Panc1 (cell line): ENCODE data around the gene F3. TPM values are rescaled to one million over a fixed set of nuclear protein-coding genes. Genes with fewer than 3 reads are reported as not detected.
"Not testable (repeated sequence)": the region's sequence is repeated elsewhere in the genome, so short reads cannot be mapped to it uniquely, and the experiment has no call there.

Experiments used
- ATAC-seq: fragments of 200-7000 bp; cut with Tn5 transposase; 2 replicates; pipeline ENCODE4 v1.9.1; 2020; ENCODE audit warnings: mild to moderate bottlenecking, moderate library complexity
- BruUV-seq: library from RNA; stranded (reverse); fragments of 400-500 nt; replicated peaks from 2 replicates; lab custom pipeline; 2021; lab: Mats Ljungman, UMichigan
- CTCF ChIA-PET: fragments of 300-600 bp; sonication (Branson Sonifier 250); formaldehyde crosslinking; loops from one replicate; lab custom pipeline; 2022; ENCODE audit warnings: antibody characterized with exemption; lab: Charles Lee
- POLR2A ChIA-PET: fragments of 300-600 bp; sonication (Branson Sonifier 250); formaldehyde crosslinking; loops from one replicate; lab custom pipeline; 2022; ENCODE audit warnings: antibody characterized with exemption; lab: Charles Lee
- DNase-seq: peaks from one replicate; pipeline ENCODE4 v3.0.0-alpha.2; 2010; ENCODE audit warnings: low read depth, low spot score
- H3K27ac ChIP-seq: 2 replicates; pipeline ENCODE4 v1.5.1; 2011; ENCODE audit warnings: mild to moderate bottlenecking, low read length, inconsistent platforms
- H3K27me3 ChIP-seq: fragments of 200-500 bp; sonication (Bioruptor generic); 2 replicates; pipeline ENCODE4 v1.6.0; 2014; ENCODE audit warnings: low read length, inconsistent platforms; ENCODE audit not compliant: control insufficient read depth, insufficient read depth
- H3K36me3 ChIP-seq: fragments of 200-500 bp; sonication (Bioruptor generic); 2 replicates; pipeline ENCODE4 v1.5.1; 2014; ENCODE audit warnings: inconsistent platforms, mild to moderate bottlenecking, low read length, moderate library complexity; ENCODE audit not compliant: control insufficient read depth, insufficient read depth
- H3K4me1 ChIP-seq: 2 replicates; pipeline ENCODE4 v1.5.1; 2011; ENCODE audit warnings: inconsistent platforms, mild to moderate bottlenecking, low read length, moderate library complexity; ENCODE audit not compliant: control insufficient read depth, insufficient read depth
- H3K4me3 ChIP-seq, 2 experiments: 2 replicates each; pipeline ENCODE4 v1.5.1; 2011 to 2012; ENCODE audit warnings: low read depth in 2 of 2, low read length in 2 of 2, mild to moderate bottlenecking in 2 of 2, inconsistent platforms in 1 of 2, moderate library complexity in 1 of 2
- H3K9me3 ChIP-seq: fragments of 200-500 bp; sonication (Bioruptor generic); 2 replicates; pipeline ENCODE4 v1.5.1; 2014; ENCODE audit warnings: low read depth, mild to moderate bottlenecking, inconsistent platforms, low read length, moderate library complexity; ENCODE audit not compliant: control insufficient read depth, insufficient read depth
- POLR2AphosphoS5 ChIP-seq: IDR thresholded peaks from 2 replicates; pipeline ENCODE4 v1.6.1; 2012; ENCODE audit warnings: mild to moderate bottlenecking, low read depth, low read length, moderate library complexity
- SIN3A ChIP-seq: IDR thresholded peaks from 2 replicates; pipeline ENCODE4 v1.6.1; 2012; ENCODE audit warnings: low read depth, mild to moderate bottlenecking, low read length, moderate library complexity, borderline replicate concordance; ENCODE audit not compliant: insufficient read depth
- TCF7L2 ChIP-seq: IDR thresholded peaks from 2 replicates; pipeline ENCODE4 v1.6.1; 2011; ENCODE audit warnings: mild to moderate bottlenecking, low read depth, low read length, inconsistent platforms
- in situ Hi-C: cut with HindIII; loops from 2 replicates; pipeline ENCODE4 v1.10.0; 2016; ENCODE audit warnings: low sequenced_read_pairs, low pct_unique_long_range_greater_than_20kb
- intact Hi-C: fragments of 100-400 bp; cut with micrococcal nuclease; formaldehyde crosslinking; loops from one replicate; pipeline ENCODE4 v1.10.0; 2022; ENCODE audit not compliant: unreplicated experiment
- total RNA-seq: library from RNA; stranded (reverse); gene quantifications from one replicate; pipeline ENCODE4 v1.2.1, GENCODE V29; 2021; ENCODE audit not compliant: unreplicated experiment
- TF ChIP-seq, protein P1 (sequence below), 2 experiments: IDR thresholded peaks; 2 replicates each; pipeline ENCODE4 v1.6.1; 2011 to 2012; ENCODE audit warnings: low read depth in 2 of 2, control low read depth in 1 of 2, low read length in 1 of 2, mild to moderate bottlenecking in 1 of 2, moderate library complexity in 1 of 2; ENCODE audit not compliant: insufficient read depth in 1 of 2
- TF ChIP-seq, protein P2 (sequence below): fragments of 450-650 bp; IDR thresholded peaks from 2 replicates; pipeline ENCODE4 v1.5.1; 2017; ENCODE audit warnings: mild to moderate bottlenecking

The F3 gene
- total RNA-seq, 1 experiment from 2014 or later = 2.6 TPM

DNA sequence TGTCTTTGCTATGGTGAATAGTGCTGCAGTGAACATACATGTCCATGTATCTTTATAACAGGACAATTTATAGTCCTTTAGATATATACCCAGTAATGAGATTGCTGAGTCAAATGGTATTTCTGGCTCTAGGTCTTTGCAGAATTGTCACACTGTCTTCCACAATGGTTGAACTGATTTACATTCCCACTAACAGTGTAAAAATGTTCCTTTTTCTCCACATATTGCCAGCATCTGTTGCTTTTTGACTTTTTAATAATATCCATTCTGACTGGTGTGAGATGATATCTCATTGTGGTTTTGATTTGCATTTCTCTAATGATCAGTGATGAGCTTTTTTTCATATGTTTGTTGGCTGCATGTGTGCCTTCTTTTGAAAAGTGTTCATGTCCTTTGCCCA is 32.4 kb upstream of the F3 start:
- H3K9me3 ChIP-seq, H3K4me3 ChIP-seq, DNase-seq, intact Hi-C loops, H3K27ac ChIP-seq, ATAC-seq, POLR2A ChIA-PET, CTCF ChIA-PET, H3K36me3 ChIP-seq, H3K27me3 ChIP-seq, BruUV-seq, H3K4me1 ChIP-seq, in situ Hi-C loops: not testable (repeated sequence)

DNA sequence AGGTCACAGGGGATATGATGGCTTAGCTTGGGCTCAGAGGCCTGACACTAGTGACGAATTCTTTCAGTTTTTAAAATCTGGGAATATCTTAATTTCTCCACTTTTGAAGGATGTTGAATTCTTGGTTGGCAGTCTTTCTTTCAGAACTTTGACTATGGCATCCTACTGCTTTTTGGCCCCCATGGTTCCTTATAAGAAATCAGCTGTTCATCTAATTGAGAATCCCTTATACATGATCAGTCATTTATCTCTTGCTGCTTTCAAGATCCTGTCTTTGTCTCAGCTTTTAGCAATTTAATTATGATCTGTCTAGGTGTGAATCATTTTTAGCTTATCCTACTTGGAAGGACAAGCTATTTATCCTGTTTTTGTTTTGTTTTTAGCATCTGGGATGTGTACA is 31.2 kb upstream of the F3 start:
- intact Hi-C loops = no loop called here
- H3K9me3 ChIP-seq = no peaks in the 10 kb centered on the region
- DNase-seq = no peak
- H3K36me3 ChIP-seq = no peaks in the 10 kb centered on the region
- in situ Hi-C loops = no loop called here
- ChIA-PET CTCF (no interaction called here), POLR2A (no interaction called here)
- BruUV-seq = no TSS peak
- no peak overlapping the region for H3K4me3 ChIP-seq
- no peaks in the 10 kb centered on the region for H3K27me3 ChIP-seq
- H3K4me1 ChIP-seq = no peaks in the 10 kb centered on the region
- no peak for ATAC-seq
- H3K27ac ChIP-seq = no peak overlapping the region
- TF ChIP-seq, protein P1, sequence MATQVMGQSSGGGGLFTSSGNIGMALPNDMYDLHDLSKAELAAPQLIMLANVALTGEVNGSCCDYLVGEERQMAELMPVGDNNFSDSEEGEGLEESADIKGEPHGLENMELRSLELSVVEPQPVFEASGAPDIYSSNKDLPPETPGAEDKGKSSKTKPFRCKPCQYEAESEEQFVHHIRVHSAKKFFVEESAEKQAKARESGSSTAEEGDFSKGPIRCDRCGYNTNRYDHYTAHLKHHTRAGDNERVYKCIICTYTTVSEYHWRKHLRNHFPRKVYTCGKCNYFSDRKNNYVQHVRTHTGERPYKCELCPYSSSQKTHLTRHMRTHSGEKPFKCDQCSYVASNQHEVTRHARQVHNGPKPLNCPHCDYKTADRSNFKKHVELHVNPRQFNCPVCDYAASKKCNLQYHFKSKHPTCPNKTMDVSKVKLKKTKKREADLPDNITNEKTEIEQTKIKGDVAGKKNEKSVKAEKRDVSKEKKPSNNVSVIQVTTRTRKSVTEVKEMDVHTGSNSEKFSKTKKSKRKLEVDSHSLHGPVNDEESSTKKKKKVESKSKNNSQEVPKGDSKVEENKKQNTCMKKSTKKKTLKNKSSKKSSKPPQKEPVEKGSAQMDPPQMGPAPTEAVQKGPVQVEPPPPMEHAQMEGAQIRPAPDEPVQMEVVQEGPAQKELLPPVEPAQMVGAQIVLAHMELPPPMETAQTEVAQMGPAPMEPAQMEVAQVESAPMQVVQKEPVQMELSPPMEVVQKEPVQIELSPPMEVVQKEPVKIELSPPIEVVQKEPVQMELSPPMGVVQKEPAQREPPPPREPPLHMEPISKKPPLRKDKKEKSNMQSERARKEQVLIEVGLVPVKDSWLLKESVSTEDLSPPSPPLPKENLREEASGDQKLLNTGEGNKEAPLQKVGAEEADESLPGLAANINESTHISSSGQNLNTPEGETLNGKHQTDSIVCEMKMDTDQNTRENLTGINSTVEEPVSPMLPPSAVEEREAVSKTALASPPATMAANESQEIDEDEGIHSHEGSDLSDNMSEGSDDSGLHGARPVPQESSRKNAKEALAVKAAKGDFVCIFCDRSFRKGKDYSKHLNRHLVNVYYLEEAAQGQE (IDR thresholded peaks at IDR 0.05; ENCODE audit: insufficient read depth in 1 of 2, low read depth in 2 of 2, low read length in 1 of 2) = no peak
- TF ChIP-seq SIN3A (no peak), TCF7L2 (no peak), POLR2AphosphoS5 (no peak)
- TF ChIP-seq, protein P2, sequence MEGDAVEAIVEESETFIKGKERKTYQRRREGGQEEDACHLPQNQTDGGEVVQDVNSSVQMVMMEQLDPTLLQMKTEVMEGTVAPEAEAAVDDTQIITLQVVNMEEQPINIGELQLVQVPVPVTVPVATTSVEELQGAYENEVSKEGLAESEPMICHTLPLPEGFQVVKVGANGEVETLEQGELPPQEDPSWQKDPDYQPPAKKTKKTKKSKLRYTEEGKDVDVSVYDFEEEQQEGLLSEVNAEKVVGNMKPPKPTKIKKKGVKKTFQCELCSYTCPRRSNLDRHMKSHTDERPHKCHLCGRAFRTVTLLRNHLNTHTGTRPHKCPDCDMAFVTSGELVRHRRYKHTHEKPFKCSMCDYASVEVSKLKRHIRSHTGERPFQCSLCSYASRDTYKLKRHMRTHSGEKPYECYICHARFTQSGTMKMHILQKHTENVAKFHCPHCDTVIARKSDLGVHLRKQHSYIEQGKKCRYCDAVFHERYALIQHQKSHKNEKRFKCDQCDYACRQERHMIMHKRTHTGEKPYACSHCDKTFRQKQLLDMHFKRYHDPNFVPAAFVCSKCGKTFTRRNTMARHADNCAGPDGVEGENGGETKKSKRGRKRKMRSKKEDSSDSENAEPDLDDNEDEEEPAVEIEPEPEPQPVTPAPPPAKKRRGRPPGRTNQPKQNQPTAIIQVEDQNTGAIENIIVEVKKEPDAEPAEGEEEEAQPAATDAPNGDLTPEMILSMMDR = no peak

DNA sequence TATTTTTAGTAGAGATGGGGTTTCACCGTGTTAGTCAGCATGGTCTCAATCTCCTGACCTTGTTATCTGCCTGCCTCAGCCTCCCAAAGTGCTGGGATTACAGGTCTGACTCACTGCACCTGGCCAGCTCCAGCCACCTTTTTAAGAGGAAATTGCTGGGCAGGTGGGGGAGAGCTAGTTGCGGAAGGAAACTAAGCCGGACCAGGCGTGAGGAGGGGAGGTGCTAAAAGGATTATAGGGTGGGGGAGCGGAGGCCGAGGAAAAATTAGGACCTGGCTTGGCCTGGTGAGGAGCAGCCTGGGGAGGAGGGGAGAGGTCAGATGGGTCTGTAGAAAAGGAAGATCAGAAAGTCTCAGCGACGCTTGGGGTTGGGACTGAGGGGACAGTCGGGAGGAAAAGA is 29.4 kb upstream of the F3 start:
- BruUV-seq, H3K27ac ChIP-seq, H3K36me3 ChIP-seq, H3K27me3 ChIP-seq, H3K9me3 ChIP-seq, H3K4me3 ChIP-seq, in situ Hi-C loops, DNase-seq, ATAC-seq, intact Hi-C loops, POLR2A ChIA-PET, H3K4me1 ChIP-seq: not testable (repeated sequence)
- CTCF ChIA-PET = interaction anchor here (0.7 kb wide), 1 partner anchor 65 kb away, joined by 6 read pairs; no protein-coding TSS in a partner anchor

DNA sequence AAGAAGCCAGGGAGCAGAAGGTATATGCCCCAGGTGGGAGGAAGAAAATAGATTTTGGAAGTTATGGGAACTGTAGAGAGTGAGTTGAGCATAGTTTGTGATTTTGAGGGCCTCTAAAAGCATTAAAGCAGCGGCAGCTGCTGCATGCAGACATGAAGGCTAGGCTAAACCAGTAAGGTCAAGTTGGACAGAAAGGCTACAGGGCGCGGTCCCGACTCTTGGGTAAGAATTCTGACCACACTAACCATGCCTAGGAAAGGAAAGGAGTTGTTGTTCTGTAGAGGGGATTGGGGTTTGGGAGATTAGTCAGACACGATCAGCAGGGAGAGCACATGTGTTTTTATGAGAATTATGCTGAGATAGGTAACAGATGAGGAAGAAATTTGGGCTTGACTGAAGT is 27.2 kb upstream of the F3 start:
- DNase-seq, H3K27me3 ChIP-seq, in situ Hi-C loops, BruUV-seq, H3K27ac ChIP-seq, H3K9me3 ChIP-seq, H3K4me3 ChIP-seq, POLR2A ChIA-PET, CTCF ChIA-PET, H3K36me3 ChIP-seq, H3K4me1 ChIP-seq, ATAC-seq, intact Hi-C loops: not testable (repeated sequence)

DNA sequence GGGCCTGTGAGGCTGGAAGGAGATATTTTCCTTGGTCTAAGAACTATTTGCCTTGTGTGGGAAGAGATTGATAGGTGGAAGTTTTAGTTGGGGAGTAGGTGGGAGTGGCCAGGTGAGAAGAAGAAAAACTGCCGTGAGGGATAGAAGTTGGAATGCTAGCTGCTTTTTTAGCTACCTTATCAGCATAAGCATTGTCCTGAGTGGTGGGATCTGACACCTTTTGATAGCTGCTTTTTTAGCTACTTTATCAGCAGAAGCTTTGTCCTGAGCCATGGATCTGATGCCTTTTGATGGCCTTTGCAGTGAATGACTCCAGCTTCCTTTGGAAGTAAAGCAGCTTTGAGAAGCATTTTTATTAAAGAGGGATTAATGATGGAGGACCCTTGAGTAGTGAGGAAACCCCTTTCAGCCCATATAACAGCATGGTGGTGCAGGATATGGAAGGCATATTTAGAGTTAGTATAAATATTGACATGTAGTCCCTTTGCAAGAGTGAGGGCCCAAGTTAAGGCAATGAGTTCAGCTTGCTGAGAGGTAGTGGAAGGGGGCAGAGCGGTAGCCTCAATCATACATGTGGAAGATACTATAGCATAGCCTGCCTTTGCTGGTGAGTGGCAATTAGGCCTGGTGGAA is 26.5 kb upstream of the F3 start:
- H3K27me3 ChIP-seq, H3K4me3 ChIP-seq, H3K27ac ChIP-seq, H3K4me1 ChIP-seq, DNase-seq, POLR2A ChIA-PET, BruUV-seq, in situ Hi-C loops, ATAC-seq, intact Hi-C loops, H3K36me3 ChIP-seq, H3K9me3 ChIP-seq, CTCF ChIA-PET: not testable (repeated sequence)
